SK-N-MC (cell line): ENCODE data around the gene PTPN18.

Source experiments
- EZH2 ChIP-seq: fragments of 200-600 bp; sonication (generic); IDR thresholded peaks from one replicate; pipeline ENCODE4 v1.6.1; 2017; ENCODE audit warnings: antibody characterized with exemption
- FOXP2 ChIP-seq: optimal IDR thresholded peaks from 2 replicates; pipeline ENCODE3; 2011; ENCODE audit warnings: mild to moderate bottlenecking, moderate library complexity; ENCODE audit not compliant: insufficient read depth; ENCODE audit errors: extremely low read length, control extremely low read depth
- POLR2AphosphoS5 ChIP-seq: IDR thresholded peaks from 2 replicates; pipeline ENCODE4 v1.6.1; 2012; ENCODE audit warnings: mild to moderate bottlenecking, low read depth, low read length, borderline replicate concordance

GRCh38 chr2:130389783-130390182 lies 33.9 kb downstream of the PTPN18 start:
- TF ChIP-seq POLR2AphosphoS5 (no peak), EZH2 (no peak), FOXP2 (no peak)
